K562 (cell line): ENCODE results near the gene NUDT6. TPM values are rescaled to one million over a fixed set of nuclear protein-coding genes. Genes with fewer than 3 reads are reported as not detected.
A peak's percentile ranks its signal among the peaks of the same experiment; 100 is the strongest.

Source experiments
- ATAC-seq: fragments of 200-7000 bp; cut with Tn5 transposase; 3 replicates; pipeline ENCODE4 v1.9.1; 2020; ENCODE audit warnings: moderate library complexity
- BruUV-seq: library from RNA; stranded (reverse); fragments of 400-500 nt; replicated peaks from 2 replicates; lab custom pipeline; 2021; lab: Mats Ljungman, UMichigan
- CTCF ChIA-PET: fragments of 300-600 bp; formaldehyde crosslinking; extraction: SDS; loops from one replicate; lab custom pipeline; 2021; ENCODE audit warnings: low intra/inter-chr PET ratio; lab: Yijun Ruan, JAX
- POLR2A ChIA-PET: fragments of 300-600, 350-650 bp; sonication (Branson Sonifier 250); formaldehyde crosslinking; extraction: SDS; loops from one replicate; lab custom pipeline; 2021; ENCODE audit warnings: antibody characterized with exemption, inconsistent platforms; lab: Yijun Ruan, JAX
- DNase-seq, 4 experiments: peaks; one replicate each; pipeline versions ENCODE4 v3.0.0 to v3.0.0-alpha.2; 2011 to 2018; ENCODE audit warnings: low spot score in 3 of 4, mixed read lengths in 3 of 4; ENCODE audit errors: extremely low read depth in 1 of 4
- FAIRE-seq: peaks from 2 replicates; lab custom pipeline; 2011; peaks lifted over from hg19 to GRCh38; lab: Jason Lieb, UNC
- H2AFZ ChIP-seq: 2 replicates; pipeline ENCODE4 v1.6.0; 2011; ENCODE audit warnings: low read depth, low read length, control low read depth, inconsistent platforms
- H3K27ac ChIP-seq: fragments of 200-600 bp; 3 replicates; pipeline ENCODE4 v1.8.0; 2011; ENCODE audit warnings: low read depth, mild to moderate bottlenecking, control low read depth, inconsistent platforms, low read length, moderate library complexity, mixed read lengths; ENCODE audit errors: extremely low read depth
- H3K27me3 ChIP-seq, 2 experiments: fragments of 300-600 bp in 1 of 2; 2 replicates in 1 of 2; 3 replicates in 1 of 2; pipeline versions ENCODE4 v1.6.0 to v1.8.0; 2011; ENCODE audit warnings: inconsistent platforms in 2 of 2, low read length in 2 of 2, mild to moderate bottlenecking in 1 of 2, mixed read lengths in 1 of 2, moderate library complexity in 1 of 2; ENCODE audit not compliant: control insufficient read depth in 2 of 2, insufficient read depth in 2 of 2
- H3K36me3 ChIP-seq: fragments of 300-600 bp; 3 replicates; pipeline ENCODE4 v1.8.0; 2011; ENCODE audit warnings: mild to moderate bottlenecking, low read length, inconsistent platforms; ENCODE audit not compliant: control insufficient read depth, insufficient read depth
- H3K4me1 ChIP-seq, 2 experiments: fragments of 200-600 bp in 1 of 2; replicated peaks in 1 of 2; 2 replicates in 1 of 2; 3 replicates in 1 of 2; pipeline versions ENCODE4 v1.5.1 to v1.8.0; 2011; ENCODE audit warnings: inconsistent platforms in 2 of 2, low read length in 2 of 2, mild to moderate bottlenecking in 1 of 2, mixed read lengths in 1 of 2, moderate library complexity in 1 of 2; ENCODE audit not compliant: control insufficient read depth in 2 of 2, insufficient read depth in 2 of 2
- H3K4me2 ChIP-seq: 2 replicates; pipeline ENCODE4 v1.6.1; 2011; ENCODE audit warnings: low read length, control low read depth, inconsistent platforms, mixed read lengths; ENCODE audit not compliant: insufficient read depth
- H3K4me3 ChIP-seq: fragments of 200-600 bp; sonication (generic), shearing (Covaris generic); 2 replicates; pipeline ENCODE4 v1.5.1; 2016; ENCODE audit warnings: control low read depth, inconsistent platforms
- H3K79me2 ChIP-seq: fragments of 200-600 bp; 3 replicates; pipeline ENCODE4 v1.8.0; 2011; ENCODE audit warnings: low read length, inconsistent platforms; ENCODE audit not compliant: control insufficient read depth, insufficient read depth
- H3K9ac ChIP-seq, 2 experiments: 2 replicates each; pipeline versions ENCODE4 v1.6.0 to v1.6.1; 2011; ENCODE audit warnings: low read depth in 2 of 2, low read length in 2 of 2, control low read depth in 1 of 2, inconsistent platforms in 1 of 2, mild to moderate bottlenecking in 1 of 2, mixed read lengths in 1 of 2; ENCODE audit not compliant: insufficient read depth in 1 of 2
- H3K9me1 ChIP-seq: one replicate; pipeline ENCODE4 v1.6.0; 2011; ENCODE audit warnings: inconsistent platforms, mild to moderate bottlenecking, low read length, moderate library complexity; ENCODE audit not compliant: control insufficient read depth, insufficient read depth
- H3K9me3 ChIP-seq: replicated peaks from 2 replicates; pipeline ENCODE4 v1.5.1; 2011; ENCODE audit warnings: low read depth, low read length, inconsistent platforms; ENCODE audit not compliant: control insufficient read depth, insufficient read depth
- H4K20me1 ChIP-seq: replicated peaks from 2 replicates; pipeline ENCODE4 v1.6.1; 2011; ENCODE audit warnings: low read length, inconsistent platforms, mixed read lengths; ENCODE audit not compliant: control insufficient read depth, insufficient read depth
- NR2C1 ChIP-seq, 2 experiments: fragments of 450-650 bp; IDR thresholded peaks; 2 replicates each; pipeline ENCODE4 v1.6.1; 2017; ENCODE audit warnings: mild to moderate bottlenecking in 2 of 2, antibody characterized with exemption in 1 of 2, inconsistent platforms in 1 of 2, missing compliant biosample characterization in 1 of 2, missing genetic modification characterization in 1 of 2
- WGBS: fragments of 100-300 bp; shearing (Covaris generic); methylation state at CpG from one replicate; pipeline ENCODE4 v1.1.6; 2016; ENCODE audit warnings: low coverage, mixed read lengths; ENCODE audit not compliant: insufficient coverage; ENCODE audit errors: missing lambda C conversion rate; 5-methylcytosine and 5-hydroxymethylcytosine counted together
- in situ Hi-C: fragments of 300-500 bp; cut with MboI; formaldehyde crosslinking; loops from 4 replicates; pipeline ENCODE4 v1.15.0; 2018; ENCODE audit warnings: inconsistent platforms, mixed read lengths
- intact Hi-C: fragments of 100-400 bp; cut with micrococcal nuclease; formaldehyde crosslinking; loops from 2 replicates; pipeline ENCODE4 v1.14.2; 2022
- polyA plus RNA-seq, 8 experiments: library from polyadenylated mRNA; depleted of rRNA in 4 of 8; stranded (reverse) in 5 of 8; unstranded in 3 of 8; fragments of >200 nt; fragmentation: Nextera tagmentation in 2 of 8; fragmentation: Illumina TruSeq in 1 of 8; extraction: Ambion mirVana in 2 of 8; extraction: Trizol in 1 of 8; gene quantifications; 2 replicates each; pipeline versions ENCODE4 v1.2.1 to v1.2.3, GENCODE V29; 2011 to 2014; ENCODE audit warnings: inconsistent platforms in 1 of 8, missing spikeins in 1 of 8
- total RNA-seq, 7 experiments: library from RNA; depleted of rRNA in 6 of 7; stranded (reverse); fragments of >200 nt in 6 of 7; fragmentation: Illumina TruSeq in 2 of 7; extraction: Trizol in 2 of 7; gene quantifications; 2 replicates each; pipeline versions ENCODE4 v1.2.1 to v1.2.3, GENCODE V29; 2011 to 2021; ENCODE audit warnings: low replicate concordance in 1 of 7
- TF ChIP-seq, protein P1 (sequence below): sonication (generic); formaldehyde crosslinking; IDR thresholded peaks from 2 replicates; pipeline ENCODE4 v1.8.1; 2023; ENCODE audit warnings: mild to moderate bottlenecking, missing genetic modification reagents

The NUDT6 gene
- total and polyA plus RNA-seq, 9 of the 15 experiments (the other 6 are each of a cell fraction or from before 2014, with no cell fraction given), result 9.4 to 18.1 (median 13.4) TPM

DNA sequence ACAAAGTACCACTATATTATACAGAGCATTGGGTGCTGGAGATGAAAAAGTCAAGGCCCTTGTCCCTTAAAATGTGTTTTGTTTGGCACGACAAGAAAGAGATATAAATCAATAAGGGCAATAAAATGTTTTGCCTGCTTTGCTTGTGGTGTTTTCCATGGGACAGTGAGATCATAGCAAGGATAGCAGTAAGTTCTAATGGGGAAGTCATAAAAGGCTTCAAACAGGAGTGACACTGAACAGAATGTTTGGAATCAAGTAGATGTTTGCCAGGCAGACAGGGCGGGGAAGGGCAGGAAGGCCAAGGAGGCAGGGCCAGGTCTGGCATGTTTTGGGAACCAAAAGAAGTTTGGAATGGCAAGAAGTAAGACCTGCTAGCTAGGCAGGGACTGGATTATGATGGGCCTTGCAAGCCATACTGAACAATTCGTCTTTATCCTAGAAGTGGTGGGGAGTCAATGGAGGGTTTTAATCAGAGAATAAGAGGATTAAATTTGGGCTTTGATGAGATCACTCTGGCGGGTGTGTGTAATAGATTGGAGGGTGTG, 79.3 kb downstream of the NUDT6 start:
- H3K4me1 ChIP-seq, result peaks cover 0 to 2% of the 10 kb centered on the region in 2 experiments; a peak in 2 of 5 replicates
- 63% methylated on average over 4 of the region's 4 CpGs for WGBS
- no peak for ATAC-seq
- peaks cover 33% of the 10 kb centered on the region for H3K36me3 ChIP-seq
- in situ Hi-C loops, result no loop called here
- no peak overlapping the region for H3K9ac ChIP-seq
- no peak overlapping the region for H3K4me3 ChIP-seq
- no peak overlapping the region for H2AFZ ChIP-seq
- no peaks in the 10 kb centered on the region for H3K9me1 ChIP-seq
- no peak overlapping the region for H3K27ac ChIP-seq
- ChIA-PET POLR2A (interaction anchor here (0.9 kb wide), 1 partner anchor 9 kb away, joined by 3 read pairs; no protein-coding TSS in a partner anchor), CTCF (no interaction called here)
- no TSS peak for BruUV-seq
- H4K20me1 ChIP-seq, result no peaks in the 10 kb centered on the region
- H3K27me3 ChIP-seq, result no peaks in the 10 kb centered on the region
- no peaks in the 10 kb centered on the region for H3K9me3 ChIP-seq
- no peak for FAIRE-seq
- DNase-seq, result no peak
- intact Hi-C loops, result no loop called here
- TF ChIP-seq, protein P1, sequence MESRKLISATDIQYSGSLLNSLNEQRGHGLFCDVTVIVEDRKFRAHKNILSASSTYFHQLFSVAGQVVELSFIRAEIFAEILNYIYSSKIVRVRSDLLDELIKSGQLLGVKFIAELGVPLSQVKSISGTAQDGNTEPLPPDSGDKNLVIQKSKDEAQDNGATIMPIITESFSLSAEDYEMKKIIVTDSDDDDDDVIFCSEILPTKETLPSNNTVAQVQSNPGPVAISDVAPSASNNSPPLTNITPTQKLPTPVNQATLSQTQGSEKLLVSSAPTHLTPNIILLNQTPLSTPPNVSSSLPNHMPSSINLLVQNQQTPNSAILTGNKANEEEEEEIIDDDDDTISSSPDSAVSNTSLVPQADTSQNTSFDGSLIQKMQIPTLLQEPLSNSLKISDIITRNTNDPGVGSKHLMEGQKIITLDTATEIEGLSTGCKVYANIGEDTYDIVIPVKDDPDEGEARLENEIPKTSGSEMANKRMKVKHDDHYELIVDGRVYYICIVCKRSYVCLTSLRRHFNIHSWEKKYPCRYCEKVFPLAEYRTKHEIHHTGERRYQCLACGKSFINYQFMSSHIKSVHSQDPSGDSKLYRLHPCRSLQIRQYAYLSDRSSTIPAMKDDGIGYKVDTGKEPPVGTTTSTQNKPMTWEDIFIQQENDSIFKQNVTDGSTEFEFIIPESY, result peak; percentile 60; the same call in 1 of the 2 replicates
- TF ChIP-seq NR2C1 (IDR thresholded peaks at IDR 0.05) (no peak), NR2C1 (tag; IDR thresholded peaks at IDR 0.05) (no peak)
- H3K79me2 ChIP-seq, result peaks cover 10% of the 10 kb centered on the region; the same call in 1 of the 3 replicates
- no peak overlapping the region for H3K4me2 ChIP-seq

Other genes with a start within 250 kb of the NUDT6 start
- 2.7 and 2.9 TPM in 2 replicates for gene BBS12, start 189.9 kb downstream of the NUDT6 start, total RNA-seq (2014; rRNA removed)
- gene BBS12, start 189.9 kb downstream of the NUDT6 start, total RNA-seq (2014; rRNA removed; fragmentation: Illumina TruSeq; extraction: Trizol), result 4.4 and 4.8 TPM in 2 replicates
- gene BBS12, start 189.9 kb downstream of the NUDT6 start, total RNA-seq (2015; rRNA removed; fragmentation: Illumina TruSeq; extraction: Trizol), result 5.3 and 5.5 TPM in 2 replicates
- gene BBS12, start 189.9 kb downstream of the NUDT6 start, total RNA-seq (2021), result 3.0 and 3.1 TPM in 2 replicates
- gene BBS12, start 189.9 kb downstream of the NUDT6 start, polyA plus RNA-seq (2011; rRNA removed), result 2.5 and 2.8 TPM in 2 replicates
- gene BBS12, start 189.9 kb downstream of the NUDT6 start, polyA plus RNA-seq (2014; fragmentation: Illumina TruSeq; extraction: Trizol), result 3.3 and 3.5 TPM in 2 replicates
- 1 to 10 TPM; 5.1 to 6.5 TPM for gene BBS12, start 189.9 kb downstream of the NUDT6 start, polyA plus RNA-seq (2014; fragmentation: Nextera tagmentation; extraction: Ambion mirVana)
- 2.1 and 3.2 TPM in 2 replicates for gene BBS12, start 189.9 kb downstream of the NUDT6 start, polyA plus RNA-seq (2014; rRNA removed)
- 5.1 and 7.2 TPM in 2 replicates for gene FGF2, start 95.8 kb downstream of the NUDT6 start, total RNA-seq (2014; rRNA removed)
- 11.9 and 13.5 TPM in 2 replicates for gene FGF2, start 95.8 kb downstream of the NUDT6 start, total RNA-seq (2014; rRNA removed; fragmentation: Illumina TruSeq; extraction: Trizol)
- gene FGF2, start 95.8 kb downstream of the NUDT6 start, total RNA-seq (2015; rRNA removed; fragmentation: Illumina TruSeq; extraction: Trizol), result 9.1 and 10.8 TPM in 2 replicates
- 16.4 and 19.4 TPM in 2 replicates for gene FGF2, start 95.8 kb downstream of the NUDT6 start, total RNA-seq (2021)
- 7.9 and 15.1 TPM in 2 replicates for gene FGF2, start 95.8 kb downstream of the NUDT6 start, polyA plus RNA-seq (2011; rRNA removed)
- gene FGF2, start 95.8 kb downstream of the NUDT6 start, polyA plus RNA-seq (2014; fragmentation: Illumina TruSeq; extraction: Trizol), result 8.3 and 9.2 TPM in 2 replicates
- gene FGF2, start 95.8 kb downstream of the NUDT6 start, polyA plus RNA-seq (2014; fragmentation: Nextera tagmentation; extraction: Ambion mirVana), result 1 to 10 TPM; 2.5 to 2.6 TPM
- gene FGF2, start 95.8 kb downstream of the NUDT6 start, polyA plus RNA-seq (2014; rRNA removed), result 7.8 and 8.1 TPM in 2 replicates